H9 (cell line): ENCODE measurements around the gene KLF11. TPM values are rescaled to one million over a fixed set of nuclear protein-coding genes. Genes with fewer than 3 reads are reported as not detected.

Experiments used
- DNase-seq: peaks from one replicate; pipeline ENCODE4 v3.0.0-alpha.2; 2017
- H2AFZ ChIP-seq: one replicate; pipeline ENCODE4 v1.6.1; 2013; ENCODE audit warnings: mild to moderate bottlenecking, low read length, control low read depth, moderate library complexity
- H2AK5ac ChIP-seq: 2 replicates; pipeline ENCODE4 v1.6.1; 2013; ENCODE audit warnings: low read length, control low read depth, mixed read lengths; ENCODE audit not compliant: insufficient read length
- H2BK120ac ChIP-seq: one replicate; pipeline ENCODE4 v1.6.1; 2013; ENCODE audit warnings: low read depth, mild to moderate bottlenecking, low read length, control low read depth, inconsistent platforms; ENCODE audit not compliant: poor library complexity, severe bottlenecking
- H2BK12ac ChIP-seq: 2 replicates; pipeline ENCODE4 v1.6.1; 2013; ENCODE audit warnings: low read length, control low read depth, mixed read lengths, low read depth; ENCODE audit not compliant: insufficient read length
- H2BK15ac ChIP-seq: 2 replicates; pipeline ENCODE4 v1.6.1; 2013; ENCODE audit warnings: low read depth, low read length, control low read depth
- H2BK20ac ChIP-seq: one replicate; pipeline ENCODE4 v1.6.1; 2013; ENCODE audit warnings: low read depth, mild to moderate bottlenecking, low read length, control low read depth, inconsistent platforms; ENCODE audit not compliant: poor library complexity, severe bottlenecking
- H2BK5ac ChIP-seq: 2 replicates; pipeline ENCODE4 v1.6.1; 2013; ENCODE audit warnings: low read length, control low read depth, mixed read lengths; ENCODE audit not compliant: insufficient read length
- H3K14ac ChIP-seq: 2 replicates; pipeline ENCODE4 v1.6.1; 2013; ENCODE audit warnings: low read length, control low read depth; ENCODE audit not compliant: insufficient read depth
- H3K18ac ChIP-seq: 2 replicates; pipeline ENCODE4 v1.6.1; 2013; ENCODE audit warnings: low read depth, mild to moderate bottlenecking, mixed read lengths, low read length, control low read depth; ENCODE audit not compliant: insufficient read length
- H3K23ac ChIP-seq: 2 replicates; pipeline ENCODE4 v1.6.1; 2013; ENCODE audit warnings: low read length, control low read depth, mixed read lengths, low read depth; ENCODE audit not compliant: insufficient read length
- H3K23me2 ChIP-seq: 2 replicates; pipeline ENCODE4 v1.6.1; 2013; ENCODE audit warnings: low read depth, mild to moderate bottlenecking, mixed read lengths, low read length, control low read depth; ENCODE audit not compliant: insufficient read length, poor library complexity, severe bottlenecking
- H3K27ac ChIP-seq: 2 replicates; pipeline ENCODE4 v1.5.1; 2013; ENCODE audit warnings: low read length, control low read depth, mixed read lengths, low read depth; ENCODE audit not compliant: insufficient read length
- H3K27me3 ChIP-seq: 2 replicates; pipeline ENCODE4 v1.6.1; 2013; ENCODE audit warnings: low read length, control low read depth, inconsistent platforms; ENCODE audit not compliant: insufficient read depth
- H3K4ac ChIP-seq: 2 replicates; pipeline ENCODE4 v1.6.1; 2013; ENCODE audit warnings: low read depth, mild to moderate bottlenecking, control low read depth, inconsistent platforms, low read length, moderate library complexity
- H3K4me1 ChIP-seq: 2 replicates; pipeline ENCODE4 v1.6.1; 2013; ENCODE audit warnings: low read length, control low read depth, inconsistent platforms; ENCODE audit not compliant: insufficient read depth
- H3K4me2 ChIP-seq: 2 replicates; pipeline ENCODE4 v1.6.1; 2013; ENCODE audit warnings: low read length, control low read depth, mixed read lengths; ENCODE audit not compliant: insufficient read length, insufficient read depth
- H3K56ac ChIP-seq: 2 replicates; pipeline ENCODE4 v1.6.1; 2013; ENCODE audit warnings: low read depth, mild to moderate bottlenecking, mixed read lengths, low read length, control low read depth; ENCODE audit not compliant: insufficient read length
- H3K79me1 ChIP-seq: 2 replicates; pipeline ENCODE4 v1.6.1; 2013; ENCODE audit warnings: low read depth, mild to moderate bottlenecking, moderate library complexity, low read length, control low read depth, inconsistent platforms; ENCODE audit not compliant: insufficient read depth, poor library complexity, severe bottlenecking
- H3K79me2 ChIP-seq: 2 replicates; pipeline ENCODE4 v1.6.1; 2013; ENCODE audit warnings: low read length, control low read depth, inconsistent platforms; ENCODE audit not compliant: insufficient read depth
- H3K9ac ChIP-seq: 2 replicates; pipeline ENCODE4 v1.6.1; 2013; ENCODE audit warnings: low read length, control low read depth, mixed read lengths; ENCODE audit not compliant: insufficient read length; ENCODE audit errors: extremely low read depth
- H3K9me3 ChIP-seq: one replicate; pipeline ENCODE4 v1.6.1; 2013; ENCODE audit warnings: low read depth, low read length, inconsistent platforms; ENCODE audit not compliant: control insufficient read depth
- H3T11ph ChIP-seq: one replicate; pipeline ENCODE4 v1.6.1; 2013; ENCODE audit warnings: mild to moderate bottlenecking, low read length, control low read depth, inconsistent platforms
- H4K20me1 ChIP-seq: one replicate; pipeline ENCODE4 v1.6.1; 2013; ENCODE audit not compliant: control insufficient read depth, insufficient read length, insufficient read depth
- H4K5ac ChIP-seq: 2 replicates; pipeline ENCODE4 v1.6.1; 2013; ENCODE audit warnings: low read depth, mild to moderate bottlenecking, mixed read lengths, low read length, control low read depth; ENCODE audit not compliant: insufficient read length
- H4K8ac ChIP-seq: replicated peaks from 2 replicates; pipeline ENCODE4 v1.6.1; 2013; ENCODE audit warnings: low read length, control low read depth, mixed read lengths, low read depth; ENCODE audit not compliant: insufficient read length
- H4K91ac ChIP-seq: 2 replicates; pipeline ENCODE4 v1.6.1; 2013; ENCODE audit warnings: low read depth, mild to moderate bottlenecking, moderate library complexity, mixed read lengths, low read length, control low read depth; ENCODE audit not compliant: insufficient read length
- H3K27ac Mint-ChIP-seq, 3 experiments: 2 replicates in 2 of 3; 3 replicates in 1 of 3; pipeline ENCODE4 v1.8.0; 2020 to 2021; ENCODE audit warnings: mixed read lengths in 3 of 3, mild to moderate bottlenecking in 1 of 3, moderate library complexity in 1 of 3
- H3K27me3 Mint-ChIP-seq: 2 replicates; pipeline ENCODE4 v1.8.0; 2021; ENCODE audit warnings: low read depth, mild to moderate bottlenecking, moderate library complexity, mixed read lengths
- H3K36me3 Mint-ChIP-seq, 3 experiments: 2 replicates in 2 of 3; 3 replicates in 1 of 3; pipeline ENCODE4 v1.8.0; 2020 to 2021; ENCODE audit warnings: low read depth in 3 of 3, mixed read lengths in 3 of 3; ENCODE audit not compliant: insufficient read depth in 1 of 3
- H3K4me1 Mint-ChIP-seq, 2 experiments: 2 replicates each; pipeline ENCODE4 v1.8.0; 2020; ENCODE audit warnings: mixed read lengths in 2 of 2
- H3K4me3 Mint-ChIP-seq, 2 experiments: 2 replicates in 1 of 2; 3 replicates in 1 of 2; pipeline ENCODE4 v1.8.0; 2020 to 2021; ENCODE audit warnings: mild to moderate bottlenecking in 2 of 2, mixed read lengths in 2 of 2, moderate library complexity in 1 of 2
- H3K9me3 Mint-ChIP-seq, 2 experiments: 2 replicates in 1 of 2; 3 replicates in 1 of 2; pipeline ENCODE4 v1.8.0; 2020; ENCODE audit warnings: mild to moderate bottlenecking in 2 of 2, mixed read lengths in 2 of 2, moderate library complexity in 1 of 2
- WGBS: extraction: QIAGEN DNeasy Blood & Tissue Kit; methylation state at CpG from one replicate; pipeline ENCODE4 v1.1.7; 2013; ENCODE audit warnings: missing lambda C conversion rate, low lambda C conversion rate, mixed read lengths; ENCODE audit not compliant: insufficient read length; ENCODE audit errors: extremely low coverage; 5-methylcytosine and 5-hydroxymethylcytosine counted together
- total RNA-seq: library from RNA; stranded (reverse); gene quantifications from 2 replicates; pipeline ENCODE4 v1.2.1, GENCODE V29; 2021
- TF ChIP-seq, protein P1 (sequence below): fragments of 200-600 bp; sonication (generic); conservative IDR thresholded peaks from 3 replicates; pipeline ENCODE4 v1.8.0; 2021; ENCODE audit warnings: antibody characterized with exemption, mild to moderate bottlenecking

The KLF11 gene
- total RNA-seq, 1 experiment from 2014 or later: 15.5 TPM

DNA sequence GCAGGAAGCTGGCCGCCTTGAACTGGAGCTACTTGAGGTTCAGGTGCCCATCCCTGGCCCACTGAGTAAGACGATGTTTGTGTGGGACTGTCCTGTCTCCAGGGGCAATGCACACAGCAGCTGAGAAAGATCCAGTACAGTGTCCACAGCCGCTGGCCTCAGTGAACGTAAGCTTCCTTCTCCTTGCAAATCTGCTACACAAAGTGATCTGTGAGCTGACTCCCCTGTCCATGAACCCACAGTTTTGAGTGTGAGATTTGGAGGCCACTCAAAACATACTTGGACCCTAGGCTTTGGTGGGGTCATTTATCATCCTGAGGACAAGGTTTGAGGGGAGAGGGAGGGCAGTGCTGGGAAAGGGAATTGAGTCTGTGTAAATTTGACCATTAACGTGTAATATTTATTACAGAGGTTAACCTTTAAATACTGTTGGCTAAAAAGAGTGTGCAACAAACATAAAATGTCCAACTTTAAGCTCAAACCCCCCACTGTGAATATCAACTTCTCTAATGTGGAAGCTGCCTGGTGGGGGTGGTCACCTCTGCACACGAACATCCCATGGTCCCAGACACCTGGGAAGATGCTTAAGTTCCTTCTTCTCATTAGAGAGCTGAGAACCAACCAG is 41.8 kb downstream of the KLF11 start:
- Histone ChIP-seq H3T11ph (no peak overlapping the region), H3K14ac (no peak overlapping the region), H3K9ac (no peak overlapping the region), H2BK5ac (no peak overlapping the region), H3K23me2 (peaks cover 8% of the 10 kb centered on the region), H3K18ac (no peak overlapping the region), H2BK12ac (no peak overlapping the region), H3K9me3 (no peaks in the 10 kb centered on the region), H3K56ac (no peak overlapping the region), H2BK20ac (no peak overlapping the region), H4K5ac (no peak overlapping the region), H2BK120ac (no peak overlapping the region), H3K4ac (no peak overlapping the region), H3K23ac (no peak overlapping the region), H3K79me2 (no peaks in the 10 kb centered on the region), H3K4me2 (no peak overlapping the region), H3K79me1 (no peaks in the 10 kb centered on the region), H2BK15ac (no peak overlapping the region), H4K91ac (no peak overlapping the region), H4K20me1 (no peaks in the 10 kb centered on the region), H3K27me3 (no peaks in the 10 kb centered on the region; the same call in 1 of the 2 replicates), H3K27ac (no peak overlapping the region), H2AFZ (no peak overlapping the region), H4K8ac (no peak overlapping the region), H2AK5ac (no peak overlapping the region), H3K4me1 (no peaks in the 10 kb centered on the region; the same call in 1 of the 2 replicates)
- no peaks in the 10 kb centered on the region for H3K9me3 Mint-ChIP-seq
- no peak overlapping the region for H3K27ac Mint-ChIP-seq
- peaks cover 56% of the 10 kb centered on the region for H3K27me3 Mint-ChIP-seq
- TF ChIP-seq, protein P1, sequence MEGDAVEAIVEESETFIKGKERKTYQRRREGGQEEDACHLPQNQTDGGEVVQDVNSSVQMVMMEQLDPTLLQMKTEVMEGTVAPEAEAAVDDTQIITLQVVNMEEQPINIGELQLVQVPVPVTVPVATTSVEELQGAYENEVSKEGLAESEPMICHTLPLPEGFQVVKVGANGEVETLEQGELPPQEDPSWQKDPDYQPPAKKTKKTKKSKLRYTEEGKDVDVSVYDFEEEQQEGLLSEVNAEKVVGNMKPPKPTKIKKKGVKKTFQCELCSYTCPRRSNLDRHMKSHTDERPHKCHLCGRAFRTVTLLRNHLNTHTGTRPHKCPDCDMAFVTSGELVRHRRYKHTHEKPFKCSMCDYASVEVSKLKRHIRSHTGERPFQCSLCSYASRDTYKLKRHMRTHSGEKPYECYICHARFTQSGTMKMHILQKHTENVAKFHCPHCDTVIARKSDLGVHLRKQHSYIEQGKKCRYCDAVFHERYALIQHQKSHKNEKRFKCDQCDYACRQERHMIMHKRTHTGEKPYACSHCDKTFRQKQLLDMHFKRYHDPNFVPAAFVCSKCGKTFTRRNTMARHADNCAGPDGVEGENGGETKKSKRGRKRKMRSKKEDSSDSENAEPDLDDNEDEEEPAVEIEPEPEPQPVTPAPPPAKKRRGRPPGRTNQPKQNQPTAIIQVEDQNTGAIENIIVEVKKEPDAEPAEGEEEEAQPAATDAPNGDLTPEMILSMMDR: no peak
- no CpG with 5 or more reads among the region's 6 CpGs for WGBS
- no peak overlapping the region for H3K4me3 Mint-ChIP-seq
- DNase-seq: no peak
- H3K36me3 Mint-ChIP-seq: no peaks in the 10 kb centered on the region; a peak in 1 of 7 replicates
- H3K4me1 Mint-ChIP-seq: peaks cover 15 to 21% of the 10 kb centered on the region in 2 experiments
